GM18858 (cell line): Measurements from ENCODE around the gene CMTM1.
"Not testable (repeated sequence)": the region's sequence is repeated elsewhere in the genome, so short reads cannot be mapped to it uniquely, and the experiment has no call there.

Experiments used
- ATAC-seq: cut with Tn5 transposase; IDR thresholded peaks from one replicate; pipeline ENCODE4 v1.9.1; 2021; ENCODE audit not compliant: unreplicated experiment

Gene CMTM1

GRCh38 chr16:66561381-66562080 is 4.7 kb upstream of the CMTM1 start:
- ATAC-seq = no peak

- ATAC-seq = no peak
These were observed 3.8 kb upstream of the CMTM1 start for GRCh38 chr16:66562409-66562808.

GRCh38 chr16:66562986-66563385 is 3.3 kb upstream of the CMTM1 start:
- ATAC-seq = no peak

DNA sequence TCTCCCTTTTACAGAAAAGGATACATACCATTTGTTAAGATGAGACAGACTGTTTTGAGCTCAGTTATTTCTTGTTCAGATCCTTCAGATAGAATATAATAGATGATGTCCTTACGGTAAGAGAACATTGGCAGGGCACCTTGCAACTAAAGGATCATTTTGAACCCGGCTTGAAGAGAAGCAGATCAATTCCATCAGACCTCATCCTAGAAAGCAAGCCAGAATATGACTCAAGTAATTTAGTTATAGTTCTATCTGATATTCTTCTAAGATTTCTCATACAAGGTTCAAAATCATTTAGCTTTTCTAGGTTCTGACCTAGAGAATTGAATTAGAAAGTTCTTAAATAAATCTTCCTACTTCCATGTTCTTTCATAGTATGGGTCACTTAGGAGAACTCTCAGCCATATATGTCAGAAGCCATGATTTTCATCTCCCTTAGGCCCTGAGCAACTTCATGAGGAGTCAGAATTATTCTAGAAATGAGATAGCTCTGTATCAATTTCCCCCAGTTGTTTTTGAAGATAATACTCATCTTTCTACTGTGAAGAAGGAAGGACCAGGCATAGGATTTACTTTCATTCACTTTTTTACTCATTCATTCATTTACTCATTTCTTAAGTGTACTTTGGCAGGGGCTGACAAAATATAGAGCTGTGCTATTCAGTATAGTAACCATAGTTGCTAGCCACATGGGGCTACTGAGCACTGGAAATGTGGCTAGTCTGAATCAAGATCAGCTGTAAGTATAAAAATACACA is 2.5 kb upstream of the CMTM1 start:
- no peak for ATAC-seq

GRCh38 chr16:66567270-66567669 is 1.0 kb downstream of the CMTM1 start:
- not testable (repeated sequence) for ATAC-seq

DNA sequence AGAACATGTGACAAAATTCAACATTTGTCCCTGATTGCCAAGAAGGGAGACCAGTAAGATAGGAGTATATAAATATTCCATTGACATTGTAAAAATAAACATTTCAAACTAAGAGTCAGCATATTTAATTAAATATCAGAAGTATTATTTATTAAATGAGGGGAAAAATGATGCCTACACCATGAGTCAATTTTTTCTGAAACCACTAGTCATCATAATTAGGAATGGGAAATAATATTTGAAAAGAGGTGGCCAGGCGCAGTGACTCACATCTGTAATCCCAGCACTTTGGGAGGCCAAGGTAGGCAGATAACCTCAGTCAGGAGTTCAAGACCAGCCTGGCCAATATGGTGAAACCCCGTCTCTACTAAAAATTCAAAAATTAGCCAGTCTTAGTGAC is 2.1 kb downstream of the CMTM1 start:
- ATAC-seq = no peak

DNA sequence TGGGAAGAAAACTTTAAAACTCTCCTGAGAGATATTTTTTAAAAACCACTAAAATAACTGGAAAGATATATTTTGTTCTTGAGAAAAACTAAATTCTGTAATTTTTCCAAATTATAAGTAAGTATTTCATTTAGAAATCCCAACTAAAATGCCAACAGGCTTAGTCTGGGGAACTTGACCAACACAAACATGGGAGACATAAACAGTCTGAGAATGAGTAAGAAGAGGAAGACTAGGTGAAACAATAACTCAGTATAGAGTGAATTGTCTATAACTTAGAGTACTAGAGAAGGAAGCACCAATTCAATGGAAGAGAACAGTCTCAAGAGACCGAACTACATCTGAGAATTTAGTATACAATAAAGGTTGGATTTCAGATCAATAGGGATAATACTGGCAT is 2.9 kb downstream of the CMTM1 start:
- ATAC-seq = no peak

- ATAC-seq = no peak
These were observed 3.7 kb downstream of the CMTM1 start for GRCh38 chr16:66569827-66570405.

- no peak for ATAC-seq
These were observed 6.1 kb downstream of the CMTM1 start for GRCh38 chr16:66572356-66572755.

- ATAC-seq = no peak
These were observed 7.8 kb downstream of the CMTM1 start for GRCh38 chr16:66574081-66574480.

DNA sequence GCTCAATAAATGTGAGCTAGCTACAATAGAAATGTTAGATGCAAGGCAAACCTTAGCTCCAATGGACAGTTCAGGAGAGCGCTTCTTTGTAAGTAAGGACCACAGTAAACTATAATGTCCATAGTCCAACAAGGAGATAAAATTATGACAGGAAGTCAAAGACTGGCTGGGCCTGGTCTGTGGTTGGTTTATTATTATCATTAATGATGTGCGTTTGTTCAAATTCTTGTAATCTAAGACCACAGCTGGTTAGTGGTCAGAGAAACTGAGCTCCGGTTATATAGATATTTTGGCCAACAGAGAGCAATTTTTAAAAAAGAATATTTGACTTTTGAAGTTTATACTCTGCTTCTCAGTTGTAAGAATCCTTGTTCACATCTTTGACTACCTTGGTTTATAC is 8.3 kb downstream of the CMTM1 start:
- ATAC-seq = no peak

DNA sequence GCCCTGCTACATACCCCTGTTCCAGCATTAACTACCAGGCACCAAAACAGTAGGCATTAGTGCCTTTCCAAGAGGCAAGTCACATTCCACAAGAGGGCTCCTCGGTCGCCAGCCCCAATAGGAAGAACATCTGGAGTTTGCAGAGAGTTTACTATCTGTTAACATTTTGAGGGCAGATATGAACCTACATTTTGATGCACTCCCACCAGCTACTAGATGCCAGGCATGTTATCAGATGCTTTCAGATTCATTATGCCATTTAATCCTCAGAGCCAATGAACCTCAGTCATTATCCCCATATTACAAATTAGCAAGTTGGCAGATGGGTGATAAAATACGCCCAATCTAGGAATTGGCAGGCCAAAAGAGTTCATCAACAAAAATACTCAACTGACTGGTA is 8.8 kb downstream of the CMTM1 start:
- ATAC-seq = no peak

DNA sequence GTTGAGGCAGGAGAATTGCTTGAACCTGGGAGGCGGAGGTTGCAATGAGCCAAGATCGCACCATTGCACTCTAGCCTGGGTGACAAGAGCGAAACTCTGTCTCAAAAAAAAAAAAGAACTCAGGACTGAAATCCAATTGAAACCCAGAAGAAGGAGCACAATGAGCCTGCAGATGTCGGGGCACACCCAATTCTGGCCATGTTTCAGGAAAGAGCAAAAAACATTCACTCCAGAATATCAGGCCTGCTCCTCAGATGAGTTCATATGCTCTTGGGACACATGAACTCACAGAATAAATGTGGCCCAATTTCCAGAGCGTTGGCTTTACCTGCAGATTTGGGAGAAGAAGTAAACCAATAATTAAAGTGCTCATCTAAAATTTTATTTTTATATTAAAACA is 10.1 kb downstream of the CMTM1 start:
- ATAC-seq = no peak

DNA sequence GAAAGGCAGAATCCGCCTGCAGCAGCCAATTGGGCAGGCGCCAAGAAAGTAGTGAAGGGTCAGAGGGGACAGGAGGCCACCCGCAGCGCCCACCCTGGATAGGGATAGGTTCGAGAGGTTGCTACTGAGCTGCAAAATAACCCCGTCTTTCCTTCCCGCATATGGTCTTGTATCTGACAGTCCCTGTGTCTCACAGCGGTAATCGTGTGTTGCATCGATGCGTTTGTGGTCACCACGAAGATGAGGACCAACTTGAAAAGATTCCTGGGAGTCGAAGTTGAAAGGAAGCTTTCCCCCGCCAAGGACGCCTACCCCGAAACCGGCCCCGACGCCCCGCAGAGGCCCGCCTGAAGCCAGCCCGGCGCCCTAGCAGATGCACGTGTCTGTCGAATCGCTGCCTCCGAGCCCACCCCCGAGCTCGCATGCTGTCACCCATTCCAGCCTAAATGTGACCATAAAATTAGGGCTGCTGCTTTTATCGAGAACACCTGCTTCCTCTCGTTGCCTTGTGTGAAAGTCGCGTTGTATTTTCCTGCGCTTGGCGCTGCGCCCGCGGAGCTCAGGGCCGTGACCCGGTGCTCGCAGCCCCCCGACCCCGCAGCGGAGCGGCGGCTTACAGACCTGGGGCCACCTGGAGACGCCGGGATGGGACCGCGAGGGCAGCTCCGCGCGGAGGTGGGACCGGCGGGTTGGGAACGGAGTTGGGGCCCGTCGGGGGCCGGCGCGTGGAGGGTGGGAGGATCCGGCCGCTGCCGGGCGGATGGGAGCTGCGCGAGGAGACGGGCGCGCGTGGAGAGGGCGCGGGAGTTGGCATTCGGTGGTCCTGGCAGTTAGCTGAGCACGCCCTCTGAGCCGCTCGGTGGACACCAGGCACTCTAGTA is 12.7 kb downstream of the CMTM1 start, which contains the start of gene CMTM2:
TSS of gene CMTM2 (plus strand) at position 813 of the 881 bp plus-strand sequence. CDS start 145 bp downstream, outside the sequence.
- no peak for ATAC-seq

DNA sequence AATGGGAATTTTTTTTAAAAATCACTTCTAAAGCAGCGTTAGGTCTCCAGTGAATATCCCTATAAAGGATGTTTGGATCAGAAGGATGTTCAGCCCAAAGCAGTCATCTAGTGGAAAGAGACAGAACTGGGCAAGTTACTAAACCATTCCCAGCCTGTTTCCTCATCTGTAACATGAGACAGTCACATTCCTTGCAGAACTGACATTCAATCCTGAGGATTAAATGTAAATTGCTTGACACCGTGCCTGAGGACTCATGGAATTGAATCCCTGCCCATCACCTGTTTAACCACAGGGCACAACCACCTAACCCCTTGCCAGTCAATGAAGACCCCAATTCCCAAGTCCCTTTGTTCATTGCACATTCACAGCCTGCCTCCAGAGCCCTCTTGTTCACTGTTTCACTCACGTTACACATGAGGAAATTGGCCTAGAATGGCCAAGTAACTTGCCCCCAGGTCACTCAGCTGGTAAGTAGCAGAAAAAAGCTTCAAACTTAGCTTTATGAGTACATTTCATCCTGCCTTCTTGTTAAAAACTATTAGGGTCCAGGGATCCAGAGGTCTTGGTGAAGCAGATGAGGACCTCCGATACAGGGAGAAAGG is 14.5 kb downstream of the CMTM1 start:
- no peak for ATAC-seq

DNA sequence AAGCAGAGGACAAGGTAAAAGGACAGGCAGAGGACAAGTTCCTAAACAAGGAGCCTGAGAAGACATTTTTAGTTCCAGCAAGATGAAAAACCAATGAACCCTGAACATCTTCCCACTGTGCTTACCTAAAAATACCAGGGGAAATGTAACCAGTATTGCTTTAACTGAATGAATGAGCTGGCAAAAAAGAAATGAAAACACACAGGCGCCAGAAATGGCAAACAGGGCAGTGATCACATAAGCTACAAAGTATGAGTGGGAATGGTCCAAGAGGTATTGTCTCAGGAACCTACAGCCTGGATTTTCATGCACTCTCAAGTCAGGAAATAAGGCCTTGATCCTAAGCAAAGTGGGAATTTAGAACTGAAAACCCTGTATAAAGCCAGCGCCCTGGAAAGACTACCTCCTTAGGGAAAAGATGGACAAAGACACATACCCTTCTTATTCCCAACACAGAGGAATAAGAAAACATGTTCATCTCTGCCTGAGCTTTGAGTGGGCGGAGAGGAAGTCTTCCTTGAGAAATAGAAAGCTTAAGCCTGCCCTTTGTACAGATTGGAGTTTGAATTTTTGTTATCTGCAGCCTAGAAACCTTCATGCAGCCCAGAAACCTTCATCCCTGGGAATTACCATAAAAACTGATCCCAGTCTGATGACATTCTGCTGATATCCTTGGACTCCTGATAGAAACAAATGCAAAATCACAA is 15.2 kb downstream of the CMTM1 start:
- no peak for ATAC-seq

DNA sequence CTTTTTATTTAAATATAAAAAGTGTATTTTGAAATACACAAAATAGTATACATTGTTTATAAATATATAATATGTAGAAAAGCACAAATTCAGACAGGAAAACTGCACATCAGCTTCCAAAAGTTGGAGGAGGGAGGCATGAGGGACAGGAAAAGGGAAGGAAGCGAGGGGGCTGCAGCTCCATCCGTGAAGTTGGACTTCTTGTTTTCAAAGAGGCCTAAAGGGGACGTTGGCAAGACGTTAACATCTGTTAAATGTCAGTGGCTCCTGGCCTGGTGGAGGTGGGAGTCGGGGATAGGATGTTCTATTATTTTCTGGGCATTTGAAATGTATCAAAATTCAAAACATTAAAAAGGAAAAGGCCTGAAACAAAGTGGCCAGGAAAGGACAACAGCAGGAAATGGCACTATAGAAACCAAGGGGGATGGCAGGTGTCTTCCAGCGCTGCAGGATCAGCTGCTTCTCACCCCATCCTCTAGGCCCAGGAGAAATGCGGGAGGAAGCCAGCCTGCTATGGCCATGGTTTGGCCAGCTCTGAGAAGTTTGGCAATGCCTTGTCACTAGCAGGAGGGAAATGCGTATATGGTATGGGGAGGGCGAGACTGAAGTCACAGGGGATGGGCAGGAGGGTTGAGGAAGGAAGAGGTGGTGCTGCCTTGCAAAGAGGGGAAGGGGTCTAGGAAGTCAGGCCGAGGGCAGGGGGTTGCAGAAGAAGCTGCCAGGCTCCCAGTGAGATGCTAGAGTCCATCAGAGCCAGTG is 19.4 kb downstream of the CMTM1 start:
- no peak for ATAC-seq

DNA sequence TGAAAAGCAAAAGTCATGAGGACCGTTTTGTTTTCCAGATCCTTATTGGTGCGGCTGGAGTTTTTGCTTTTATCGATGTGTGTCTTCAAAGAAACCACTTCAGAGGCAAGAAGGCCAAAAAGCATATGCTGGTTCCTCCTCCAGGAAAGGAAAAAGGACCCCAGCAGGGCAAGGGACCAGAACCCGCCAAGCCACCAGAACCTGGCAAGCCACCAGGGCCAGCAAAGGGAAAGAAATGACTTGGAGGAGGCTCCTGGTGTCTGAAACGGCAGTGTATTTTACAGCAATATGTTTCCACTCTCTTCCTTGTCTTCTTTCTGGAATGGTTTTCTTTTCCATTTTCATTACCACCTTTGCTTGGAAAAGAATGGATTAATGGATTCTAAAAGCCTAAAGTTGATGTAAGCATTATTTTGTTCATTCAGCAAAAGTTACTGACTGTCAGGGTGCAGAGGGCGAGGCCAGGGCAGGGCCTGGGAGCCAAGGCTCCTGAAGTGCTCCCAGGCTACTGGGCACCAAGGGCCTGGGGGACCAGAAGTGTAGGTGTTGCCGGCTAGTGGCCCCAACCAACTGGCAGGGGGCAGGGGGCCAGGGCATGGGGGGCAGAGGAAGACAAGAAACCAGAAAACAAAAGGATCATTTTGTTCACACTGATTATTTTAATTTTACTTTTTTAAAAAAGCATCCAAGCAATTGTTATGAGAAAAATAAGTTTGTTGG is 21.8 kb downstream of the CMTM1 start:
- no peak for ATAC-seq
